ENCODE results near the gene ZHX3. TPM values are rescaled to one million over a fixed set of nuclear protein-coding genes. Genes with fewer than 3 reads are reported as not detected.

ZHX3 gene
- total RNA-seq, 1 donor from 2014 or later, result 16.3 TPM

DNA sequence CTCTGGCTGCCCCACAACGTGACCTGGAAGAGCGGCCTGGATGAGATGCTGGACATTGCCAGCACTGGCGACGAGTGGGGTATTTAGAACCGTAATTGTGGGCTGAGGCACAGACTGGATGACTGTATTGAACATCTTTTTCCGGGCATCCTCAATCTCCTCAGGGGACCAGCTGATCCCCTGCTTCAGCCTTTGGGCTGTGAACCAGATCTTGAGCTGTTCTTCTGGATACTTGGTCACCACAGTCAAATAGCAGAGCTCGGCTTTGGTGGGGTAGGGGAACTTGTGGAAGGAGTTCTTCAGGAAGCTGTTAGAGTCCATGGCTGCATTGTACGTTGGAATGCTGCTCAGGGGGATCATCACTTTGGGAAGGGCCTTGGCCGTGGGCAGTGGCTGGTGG lies 113.9 kb downstream of the ZHX3 start:
- no peaks in the 10 kb centered on the region for H3K27me3 Mint-ChIP-seq
- peaks cover 17% of the 10 kb centered on the region for H3K9me3 Mint-ChIP-seq
- H3K4me1 Mint-ChIP-seq (ENCODE audit: unreplicated experiment), result no peaks in the 10 kb centered on the region
- no peak overlapping the region for H3K4me3 Mint-ChIP-seq
- no peak overlapping the region for H3K27ac Mint-ChIP-seq
- no peak for DNase-seq (ENCODE audit: extremely low spot score, unreplicated experiment)
- H3K36me3 Mint-ChIP-seq, result peaks cover 21% of the 10 kb centered on the region
- no peak for TF ChIP-seq CTCF (conservative IDR thresholded peaks at IDR 0.05)

DNA sequence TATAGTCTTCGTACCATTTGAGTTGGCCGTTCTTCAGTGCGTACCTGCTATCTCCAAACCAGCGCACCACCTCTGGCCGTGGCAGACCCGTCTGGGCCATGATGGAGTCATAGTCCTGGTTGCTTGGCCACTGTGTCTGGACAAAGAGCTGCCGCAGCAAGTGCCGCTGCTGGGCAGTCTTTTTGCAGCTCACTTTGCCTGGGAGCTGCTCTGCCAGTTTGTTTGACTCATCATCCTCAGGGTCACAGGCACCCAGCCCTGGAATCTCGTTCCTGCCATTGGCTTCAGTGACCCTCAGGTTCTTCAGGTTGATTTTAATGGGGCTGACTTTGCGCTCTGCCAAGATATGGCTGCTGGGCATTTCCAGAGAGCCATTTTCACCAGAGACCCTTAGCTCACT lies 115.1 kb downstream of the ZHX3 start:
- H3K36me3 Mint-ChIP-seq, result peaks cover 26% of the 10 kb centered on the region
- no peak for TF ChIP-seq CTCF (conservative IDR thresholded peaks at IDR 0.05)
- no peaks in the 10 kb centered on the region for H3K4me1 Mint-ChIP-seq (ENCODE audit: unreplicated experiment)
- no peaks in the 10 kb centered on the region for H3K27me3 Mint-ChIP-seq
- H3K4me3 Mint-ChIP-seq, result no peak overlapping the region
- H3K9me3 Mint-ChIP-seq, result peaks cover 24% of the 10 kb centered on the region
- DNase-seq (ENCODE audit: extremely low spot score, unreplicated experiment), result no peak
- no peak overlapping the region for H3K27ac Mint-ChIP-seq

DNA sequence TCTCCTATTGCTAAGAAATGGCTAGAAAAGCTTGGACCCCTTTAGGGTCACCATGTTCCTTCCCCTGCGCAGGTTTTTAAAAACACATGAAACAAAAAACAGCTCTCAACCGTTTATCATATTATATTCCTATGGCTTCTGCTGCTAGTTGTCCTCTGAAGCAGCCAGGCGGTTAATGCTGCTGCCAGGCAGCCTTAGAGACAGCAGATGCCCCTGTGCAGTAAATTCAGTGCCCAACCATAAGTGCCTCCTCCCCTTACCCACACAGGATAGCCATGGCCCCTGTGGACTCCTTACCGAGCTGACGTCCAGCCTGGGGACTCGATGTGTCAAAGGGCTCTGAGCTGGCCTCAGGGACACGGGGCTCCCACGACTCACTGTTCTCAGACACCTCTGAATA lies 115.8 kb downstream of the ZHX3 start:
- no peak overlapping the region for H3K27ac Mint-ChIP-seq
- peaks cover 24% of the 10 kb centered on the region for H3K36me3 Mint-ChIP-seq
- DNase-seq (ENCODE audit: extremely low spot score, unreplicated experiment), result no peak
- no peak for TF ChIP-seq CTCF (conservative IDR thresholded peaks at IDR 0.05)
- no peak overlapping the region for H3K4me3 Mint-ChIP-seq
- peaks cover 25% of the 10 kb centered on the region for H3K9me3 Mint-ChIP-seq
- H3K4me1 Mint-ChIP-seq (ENCODE audit: unreplicated experiment), result no peaks in the 10 kb centered on the region
- no peaks in the 10 kb centered on the region for H3K27me3 Mint-ChIP-seq

- Mint-ChIP-seq H3K4me1 (ENCODE audit: unreplicated experiment) (no peaks in the 10 kb centered on the region), H3K36me3 (peaks cover 24% of the 10 kb centered on the region)
- DNase-seq (ENCODE audit: extremely low spot score, unreplicated experiment), result no peak
Observed at GRCh38 chr20:41200446-41201202, 116.9 kb downstream of the ZHX3 start.

DNA sequence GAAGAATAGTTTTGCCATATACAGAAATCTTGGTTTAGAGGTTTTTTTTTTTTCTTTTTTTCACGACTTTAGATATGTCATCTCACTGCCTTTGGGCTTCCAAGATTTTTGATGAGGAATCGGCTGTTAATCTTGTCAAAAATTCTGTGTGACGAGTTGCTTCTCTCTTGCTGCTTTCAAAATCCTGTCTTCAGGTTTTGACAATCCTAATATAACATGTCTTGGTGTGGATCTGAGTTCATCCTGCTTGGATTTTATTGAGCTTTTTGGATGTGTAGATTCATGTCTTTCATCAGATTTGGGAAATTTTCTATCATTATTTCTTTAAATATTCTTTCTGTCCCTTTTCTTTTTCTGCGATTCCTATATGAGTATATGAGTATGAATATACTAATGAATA lies 119.1 kb downstream of the ZHX3 start:
- Mint-ChIP-seq H3K4me3 (no peak overlapping the region), H3K4me1 (ENCODE audit: unreplicated experiment) (no peaks in the 10 kb centered on the region), H3K36me3 (peaks cover 28% of the 10 kb centered on the region), H3K27ac (no peak overlapping the region), H3K27me3 (no peaks in the 10 kb centered on the region), H3K9me3 (peaks cover 25% of the 10 kb centered on the region)
- no peak for DNase-seq (ENCODE audit: extremely low spot score, unreplicated experiment)
- no peak for TF ChIP-seq CTCF (conservative IDR thresholded peaks at IDR 0.05)

More at GRCh38 chr20:41200446-41201202, 116.9 kb downstream of the ZHX3 start:
- Mint-ChIP-seq H3K9me3 (peaks cover 25% of the 10 kb centered on the region), H3K27me3 (no peaks in the 10 kb centered on the region), H3K4me3 (no peak overlapping the region), H3K27ac (no peak overlapping the region)
- TF ChIP-seq CTCF (conservative IDR thresholded peaks at IDR 0.05), result no peak

Measured in type B pancreatic cell (in vitro differentiated cells).